ENCODE data around the gene CERS5. TPM values are rescaled to one million over a fixed set of nuclear protein-coding genes. Genes with fewer than 3 reads are reported as not detected.

The CERS5 gene
- total RNA-seq, 2 experiments from 2014 or later, result 49.4 to 64.4 TPM

DNA sequence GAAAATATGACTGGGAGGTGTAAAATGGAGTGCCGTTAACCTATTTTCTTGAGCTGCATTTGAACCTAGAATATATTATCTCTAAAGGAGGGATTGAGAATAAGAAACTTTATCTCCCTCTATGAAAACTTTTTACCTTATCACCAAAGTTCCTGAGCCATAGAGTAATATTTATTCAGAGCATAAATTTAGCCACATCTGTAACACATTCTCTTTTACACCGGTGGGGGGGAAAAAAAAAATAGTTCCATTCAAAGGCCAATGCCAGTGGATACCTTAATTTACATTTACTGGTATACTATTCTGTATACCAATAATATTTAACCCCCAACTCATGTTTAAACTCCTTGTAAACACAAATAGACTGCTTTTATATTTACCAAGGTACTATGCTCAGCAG, 21.7 kb downstream of the CERS5 start:
- DNase-seq, result no peak
- Mint-ChIP-seq H3K4me3 (no peak overlapping the region), H3K36me3 (ENCODE audit: low read depth) (peaks cover 16% of the 10 kb centered on the region), H3K27me3 (no peaks in the 10 kb centered on the region), H3K4me1 (peaks cover 15% of the 10 kb centered on the region), H3K27ac (no peak overlapping the region), H3K9me3 (ENCODE audit: low read depth) (no peaks in the 10 kb centered on the region)
- intact Hi-C loops (cut with DNase I, micrococcal nuclease), result no loop called here
- ATAC-seq, result no peak
- POLR2A ChIA-PET, result interaction anchor here (0.9 kb wide), 1 partner anchor 8 kb away, joined by 3 read pairs; no protein-coding TSS in a partner anchor
- CTCF ChIA-PET, result interaction anchor here (0.8 to 2.5 kb wide), 5 partner anchors 9 to 34 kb away, joined by 3 to 10 read pairs (median 8); partner anchors contain the start of gene COX14

DNA sequence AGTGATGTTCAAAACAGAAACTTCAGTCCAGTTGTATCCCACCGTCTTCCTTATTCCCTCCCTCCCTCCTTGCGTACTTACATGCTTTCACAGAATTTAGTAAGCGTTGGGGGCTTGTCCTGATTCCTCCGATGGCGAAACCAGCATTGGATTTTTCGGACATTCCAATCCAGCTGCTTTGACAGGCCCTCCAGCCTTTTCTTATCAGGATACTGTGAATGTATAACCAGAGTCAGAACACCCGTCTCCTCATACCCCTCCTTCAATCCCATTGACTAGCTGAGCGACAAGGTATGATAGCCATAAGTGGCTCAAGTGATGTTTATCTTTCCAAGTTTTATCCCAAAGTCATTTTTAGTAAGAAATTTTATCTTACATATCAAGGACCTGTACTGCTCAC, 24.2 kb downstream of the CERS5 start:
- intact Hi-C loops (cut with DNase I, micrococcal nuclease), result no loop called here
- DNase-seq (no peak), ATAC-seq (no peak)
- Mint-ChIP-seq H3K27me3 (no peaks in the 10 kb centered on the region), H3K4me3 (no peak overlapping the region), H3K9me3 (ENCODE audit: low read depth) (no peaks in the 10 kb centered on the region), H3K36me3 (ENCODE audit: low read depth) (peaks cover 24% of the 10 kb centered on the region), H3K4me1 (no peaks in the 10 kb centered on the region), H3K27ac (no peak overlapping the region)
- POLR2A ChIA-PET, result no interaction called here
- CTCF ChIA-PET, result interaction anchor here (0.8 to 1.3 kb wide), 4 partner anchors 10 to 114 kb away, joined by 3 to 5 read pairs (median 4); no protein-coding TSS in a partner anchor

DNA sequence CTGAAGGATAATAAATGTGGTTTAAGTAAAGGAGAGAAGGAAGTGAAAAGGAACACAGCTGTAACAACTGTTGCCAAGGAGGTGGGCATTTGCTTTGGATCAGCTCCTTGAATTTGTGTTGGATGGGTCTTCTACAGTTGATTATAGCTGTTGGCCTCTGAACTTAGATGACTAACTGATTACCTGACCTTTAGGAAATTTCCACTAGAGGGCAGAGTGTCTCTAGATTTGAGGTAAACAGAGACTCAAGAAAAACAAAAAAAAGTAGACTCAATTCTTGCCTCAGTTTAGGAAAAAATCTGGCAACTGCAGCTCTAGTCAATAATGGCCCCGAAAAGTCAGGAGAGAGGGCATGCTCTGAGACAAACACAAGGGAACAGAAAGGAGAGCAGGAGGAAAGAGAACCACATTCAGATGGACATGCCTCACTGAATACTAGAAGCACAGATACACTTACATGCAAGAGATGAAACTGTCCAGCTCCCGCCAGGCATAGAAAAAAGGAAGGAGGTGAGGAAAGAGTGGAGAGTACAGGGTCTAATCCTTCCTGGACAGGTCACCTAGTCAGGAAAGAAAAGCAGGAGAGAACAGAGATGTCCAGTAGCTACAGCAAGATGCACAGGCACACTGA, 34.5 kb downstream of the CERS5 start:
- Mint-ChIP-seq H3K27ac (peak overlapping the region; percentile 74), H3K27me3 (no peaks in the 10 kb centered on the region), H3K4me1 (peaks cover 6% of the 10 kb centered on the region), H3K4me3 (no peak overlapping the region), H3K9me3 (ENCODE audit: low read depth) (no peaks in the 10 kb centered on the region), H3K36me3 (ENCODE audit: low read depth) (peaks cover 44% of the 10 kb centered on the region)
- intact Hi-C loops (cut with DNase I, micrococcal nuclease), result loop anchor here (1.0 to 2.0 kb wide), 3 partner anchors 43 to 182 kb away; no protein-coding TSS in a partner anchor
- ATAC-seq (peak; percentile 71), DNase-seq (no peak)
- ChIA-PET CTCF (interaction anchor here (0.5 to 3.0 kb wide), 50 partner anchors 8 to 1147 kb away, joined by 3 to 43 read pairs (median 4); partner anchors contain the start of genes CERS5, COX14, LIMA1 and SMARCD1), POLR2A (interaction anchor here (0.6 to 1.5 kb wide), 5 partner anchors 9 to 510 kb away, joined by 3 to 10 read pairs (median 3); partner anchors contain the start of gene CERS5)

DNA sequence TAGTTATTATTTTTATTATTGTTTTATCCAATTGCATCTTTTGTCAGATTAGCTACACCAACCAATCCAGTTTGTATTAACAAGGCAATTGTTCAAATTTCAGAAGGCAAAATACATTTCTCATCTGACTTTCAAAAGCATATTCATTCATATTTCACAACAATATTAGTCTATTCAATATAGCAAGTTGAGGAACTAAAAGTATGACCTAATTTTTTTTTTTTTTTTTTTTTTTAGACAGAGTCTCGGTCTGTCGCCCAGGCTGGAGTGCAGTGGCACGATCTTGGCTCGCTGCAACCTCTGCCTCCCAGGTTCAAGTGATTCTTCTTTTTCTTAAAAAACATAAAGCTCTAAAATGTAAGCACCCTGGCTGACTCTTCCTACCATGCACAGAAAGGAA, 37.9 kb downstream of the CERS5 start:
- ATAC-seq (no peak), DNase-seq (no peak)
- no peaks in the 10 kb centered on the region for H3K9me3 Mint-ChIP-seq (ENCODE audit: low read depth)
- intact Hi-C loops (cut with DNase I, micrococcal nuclease), result no loop called here
- no peak overlapping the region for H3K4me3 Mint-ChIP-seq
- no peaks in the 10 kb centered on the region for H3K27me3 Mint-ChIP-seq
- CTCF ChIA-PET, result interaction anchor here (0.6 to 3.0 kb wide), 11 partner anchors 8 to 634 kb away, joined by 3 to 15 read pairs (median 3); partner anchors contain the start of genes ATF1 and GPD1
- POLR2A ChIA-PET, result interaction anchor here (0.6 kb wide), 1 partner anchor 134 kb away, joined by 4 read pairs; no protein-coding TSS in a partner anchor
- no peak overlapping the region for H3K27ac Mint-ChIP-seq
- H3K36me3 Mint-ChIP-seq (ENCODE audit: low read depth), result peaks cover 49% of the 10 kb centered on the region
- peaks cover 16% of the 10 kb centered on the region for H3K4me1 Mint-ChIP-seq

DNA sequence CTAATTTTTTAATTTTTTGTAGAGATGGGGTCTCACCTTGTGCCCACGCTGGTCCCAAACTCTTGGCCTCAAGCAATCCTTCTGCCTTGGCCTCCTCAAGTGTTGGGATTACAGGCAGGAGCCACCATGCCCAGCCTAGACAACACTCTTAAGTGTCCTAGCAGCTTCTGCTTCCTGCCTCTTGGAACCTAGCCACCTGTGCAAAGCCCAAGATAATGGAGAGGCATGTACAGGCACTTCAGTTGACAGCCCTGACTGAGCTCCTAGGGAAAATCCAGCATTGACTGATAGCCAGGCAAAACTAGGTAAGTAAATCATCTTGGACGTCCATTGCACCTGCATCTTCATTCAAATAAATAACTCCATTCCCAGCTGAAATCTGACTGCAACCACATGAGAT, 39.6 kb downstream of the CERS5 start:
- peak overlapping the region; percentile 29 for H3K27ac Mint-ChIP-seq

DNA sequence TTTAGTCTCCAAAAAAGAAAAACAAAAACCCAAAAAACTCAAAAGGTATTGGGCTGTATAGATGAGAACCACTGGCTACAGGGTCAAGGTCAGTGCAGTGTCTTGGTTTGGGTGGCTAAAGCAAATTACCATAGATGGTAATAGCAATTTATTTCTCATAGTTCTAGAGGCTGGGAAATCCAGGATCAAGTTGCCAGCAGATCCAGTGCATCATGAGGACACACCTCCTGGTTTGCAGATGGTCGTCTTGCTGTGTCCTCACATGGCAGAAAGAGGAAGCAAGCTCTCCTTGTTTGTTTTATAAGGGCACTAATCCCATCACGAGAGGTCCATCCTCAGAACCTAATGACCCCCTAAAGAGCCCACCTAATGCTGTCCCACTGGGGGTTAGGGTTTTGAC, 44.0 kb downstream of the CERS5 start:
- no peak overlapping the region for H3K27ac Mint-ChIP-seq
- H3K27me3 Mint-ChIP-seq, result no peaks in the 10 kb centered on the region
- ATAC-seq, result no peak
- no peak for DNase-seq
- POLR2A ChIA-PET, result no interaction called here
- H3K9me3 Mint-ChIP-seq (ENCODE audit: low read depth), result no peaks in the 10 kb centered on the region
- H3K4me3 Mint-ChIP-seq, result no peak overlapping the region
- H3K4me1 Mint-ChIP-seq, result peaks cover 10% of the 10 kb centered on the region
- intact Hi-C loops (cut with DNase I, micrococcal nuclease), result no loop called here
- peaks cover 38% of the 10 kb centered on the region for H3K36me3 Mint-ChIP-seq (ENCODE audit: low read depth)
- CTCF ChIA-PET, result interaction anchor here (0.6 to 2.3 kb wide), 2 partner anchors 9 to 10 kb away, joined by 3 to 13 read pairs; no protein-coding TSS in a partner anchor

More for the DNA sequence above, 39.6 kb downstream of the CERS5 start:
- H3K4me1 Mint-ChIP-seq, result peaks cover 12% of the 10 kb centered on the region
- no peaks in the 10 kb centered on the region for H3K9me3 Mint-ChIP-seq (ENCODE audit: low read depth)
- intact Hi-C loops (cut with DNase I, micrococcal nuclease), result no loop called here
- ChIA-PET CTCF (interaction anchor here (0.7 to 3.0 kb wide), 2 partner anchors 17 to 48 kb away, joined by 3 to 15 read pairs; no protein-coding TSS in a partner anchor), POLR2A (interaction anchor here (0.6 to 0.7 kb wide), 2 partner anchors 36 to 663 kb away, joined by 4 to 5 read pairs; no protein-coding TSS in a partner anchor)
- H3K4me3 Mint-ChIP-seq, result no peak overlapping the region
- ATAC-seq, result no peak
- no peak for DNase-seq
- H3K27me3 Mint-ChIP-seq, result no peaks in the 10 kb centered on the region
- H3K36me3 Mint-ChIP-seq (ENCODE audit: low read depth), result peaks cover 43% of the 10 kb centered on the region

DNA sequence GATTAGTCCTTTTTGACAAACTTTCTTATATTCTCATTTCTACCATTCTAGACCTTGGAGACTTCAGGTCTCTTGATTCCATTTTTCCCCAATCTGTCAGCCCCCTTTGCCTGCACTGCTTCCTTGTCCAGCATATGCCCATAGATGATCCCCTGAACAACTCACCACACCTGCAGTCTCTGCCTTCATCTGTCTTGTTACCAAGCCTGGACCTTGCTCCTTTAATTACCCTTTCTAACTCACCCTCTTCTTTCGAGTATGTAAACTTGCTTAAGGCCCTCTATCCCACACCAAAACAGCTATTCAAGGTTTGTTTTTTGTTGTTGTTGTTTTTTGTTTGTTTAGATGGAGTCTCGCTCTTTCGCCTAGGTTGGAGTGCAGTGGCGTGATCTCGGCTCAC, 45.5 kb downstream of the CERS5 start:
- ATAC-seq (no peak), DNase-seq (no peak)
- ChIA-PET CTCF (interaction anchor here (0.7 to 2.3 kb wide), 3 partner anchors 10 to 200 kb away, joined by 3 to 13 read pairs (median 13); partner anchors contain the start of gene COX14), POLR2A (interaction anchor here (0.6 kb wide), 1 partner anchor 243 kb away, joined by 3 read pairs; no protein-coding TSS in a partner anchor)
- H3K4me1 Mint-ChIP-seq, result peaks cover 14% of the 10 kb centered on the region
- H3K27me3 Mint-ChIP-seq, result no peaks in the 10 kb centered on the region
- H3K36me3 Mint-ChIP-seq (ENCODE audit: low read depth), result peaks cover 34% of the 10 kb centered on the region
- H3K9me3 Mint-ChIP-seq (ENCODE audit: low read depth), result no peaks in the 10 kb centered on the region
- intact Hi-C loops (cut with DNase I, micrococcal nuclease), result no loop called here
- H3K27ac Mint-ChIP-seq, result no peak overlapping the region
- no peak overlapping the region for H3K4me3 Mint-ChIP-seq

DNA sequence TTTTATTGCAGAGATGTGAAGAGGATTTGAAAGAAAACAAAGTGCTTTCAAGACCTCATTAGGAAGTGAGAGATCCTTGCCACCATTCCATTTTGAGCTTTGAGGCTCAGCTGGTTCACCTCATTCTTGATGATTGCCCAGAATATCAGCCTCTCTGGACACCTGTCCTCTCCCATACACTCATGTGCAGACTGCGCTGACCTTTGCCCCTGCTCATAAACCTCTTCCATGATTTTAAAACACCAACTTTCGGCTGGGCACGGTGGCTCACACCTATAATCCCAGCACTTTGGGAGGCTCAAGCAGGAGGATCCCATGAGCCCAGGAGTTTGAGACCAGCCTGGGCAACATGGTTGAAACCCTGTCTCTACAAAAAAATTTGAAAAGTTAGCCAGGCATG, 46.2 kb downstream of the CERS5 start:
- ATAC-seq (no peak), DNase-seq (no peak)
- ChIA-PET CTCF (interaction anchor here (0.6 to 2.3 kb wide), 7 partner anchors 9 to 57 kb away, joined by 3 to 13 read pairs (median 4); partner anchors contain the start of gene COX14), POLR2A (interaction anchor here (1.1 kb wide), 1 partner anchor 9 kb away, joined by 5 read pairs; the partner anchor contains the start of gene COX14)
- no peak overlapping the region for H3K4me3 Mint-ChIP-seq
- peaks cover 31% of the 10 kb centered on the region for H3K36me3 Mint-ChIP-seq (ENCODE audit: low read depth)
- H3K27me3 Mint-ChIP-seq, result no peaks in the 10 kb centered on the region
- no peaks in the 10 kb centered on the region for H3K9me3 Mint-ChIP-seq (ENCODE audit: low read depth)
- intact Hi-C loops (cut with DNase I, micrococcal nuclease), result no loop called here
- peaks cover 19% of the 10 kb centered on the region for H3K4me1 Mint-ChIP-seq
- no peak overlapping the region for H3K27ac Mint-ChIP-seq

DNA sequence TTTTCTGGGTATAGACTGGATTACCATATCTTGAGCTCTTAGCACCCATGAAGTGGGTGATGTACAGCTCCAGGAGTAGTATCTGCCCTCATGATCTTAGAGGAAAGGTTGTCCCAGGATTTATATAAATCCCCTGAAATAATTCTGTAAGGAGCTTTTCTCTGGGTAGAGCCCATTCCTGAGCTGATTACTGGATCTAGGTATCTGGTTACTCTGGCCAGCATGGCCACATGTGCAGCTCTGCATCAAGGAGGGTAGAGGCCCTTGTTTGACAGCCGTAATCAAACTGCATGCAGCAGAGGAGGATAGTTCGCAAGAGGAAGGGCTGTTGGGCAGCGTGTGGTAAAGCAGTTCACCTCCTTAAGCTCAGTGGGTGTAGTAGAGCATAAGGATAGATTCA, 46.6 kb downstream of the CERS5 start:
- Mint-ChIP-seq H3K27me3 (no peaks in the 10 kb centered on the region), H3K36me3 (ENCODE audit: low read depth) (peaks cover 31% of the 10 kb centered on the region), H3K4me1 (peaks cover 19% of the 10 kb centered on the region), H3K27ac (no peak overlapping the region), H3K9me3 (ENCODE audit: low read depth) (no peaks in the 10 kb centered on the region), H3K4me3 (no peak overlapping the region)
- ChIA-PET POLR2A (interaction anchor here (1.1 kb wide), 1 partner anchor 8 kb away, joined by 5 read pairs; the partner anchor contains the start of gene COX14), CTCF (interaction anchor here (0.6 to 1.1 kb wide), 7 partner anchors 9 to 57 kb away, joined by 3 to 6 read pairs (median 4); partner anchors contain the start of gene COX14)
- intact Hi-C loops (cut with DNase I, micrococcal nuclease), result no loop called here
- DNase-seq (no peak), ATAC-seq (no peak)

DNA sequence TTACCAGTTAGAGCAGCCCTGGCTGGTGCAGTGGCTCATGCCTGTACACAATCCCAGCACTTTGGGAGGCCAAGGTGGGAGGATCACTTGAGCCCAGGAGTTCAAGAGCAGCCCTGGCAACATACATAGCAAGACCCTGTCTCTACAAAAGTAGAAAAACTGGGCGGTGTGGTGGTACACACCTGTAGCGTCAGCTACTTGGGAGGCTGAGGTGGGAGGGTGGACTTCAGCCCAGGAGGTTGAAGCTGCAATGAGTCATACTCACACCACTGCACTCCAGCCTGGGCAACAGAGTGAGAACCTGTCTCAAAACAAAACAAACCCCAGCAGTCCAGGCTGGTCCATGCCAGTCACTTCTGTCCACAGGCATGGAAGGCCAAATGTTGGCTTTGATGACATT, 47.8 kb downstream of the CERS5 start:
- ATAC-seq, result no peak
- no peaks in the 10 kb centered on the region for H3K27me3 Mint-ChIP-seq
- POLR2A ChIA-PET, result no interaction called here
- DNase-seq, result no peak
- CTCF ChIA-PET, result interaction anchor here (1.1 to 1.2 kb wide), 2 partner anchors 13 to 30 kb away, joined by 3 read pairs; no protein-coding TSS in a partner anchor
- H3K36me3 Mint-ChIP-seq (ENCODE audit: low read depth), result peaks cover 32% of the 10 kb centered on the region
- no peak overlapping the region for H3K4me3 Mint-ChIP-seq
- intact Hi-C loops (cut with DNase I, micrococcal nuclease), result no loop called here
- no peaks in the 10 kb centered on the region for H3K9me3 Mint-ChIP-seq (ENCODE audit: low read depth)
- peaks cover 18% of the 10 kb centered on the region for H3K4me1 Mint-ChIP-seq
- H3K27ac Mint-ChIP-seq, result no peak overlapping the region

DNA sequence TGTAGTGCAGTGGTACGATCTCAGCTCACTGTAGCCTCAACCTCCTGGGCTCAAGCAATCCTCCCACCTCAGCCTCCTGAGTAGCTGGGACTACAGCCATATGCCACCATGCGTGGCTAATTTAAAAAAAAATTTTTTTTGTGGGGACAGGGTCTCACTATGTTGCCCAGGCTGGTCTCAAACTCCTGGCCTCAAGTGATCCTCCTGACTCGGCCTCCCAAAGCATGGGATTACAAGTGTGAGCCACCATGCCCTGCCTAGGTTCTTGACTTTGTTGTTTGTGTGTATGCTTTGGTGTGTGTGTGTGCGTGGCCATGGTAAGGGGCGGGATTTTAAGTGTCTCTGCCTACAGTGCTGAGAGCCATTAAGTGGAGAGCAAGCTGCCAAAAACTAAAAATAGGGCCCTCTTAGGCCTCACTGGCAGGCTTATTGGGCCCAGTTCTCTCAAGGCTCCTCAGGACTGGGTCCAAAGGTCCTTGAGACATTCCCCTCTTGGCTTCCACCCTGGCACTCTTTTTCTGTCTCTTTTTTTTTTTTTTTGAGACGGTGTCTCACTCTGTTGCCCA, 50.0 kb downstream of the CERS5 start:
- CTCF ChIA-PET, result interaction anchor here (0.8 to 2.1 kb wide), 6 partner anchors 12 to 59 kb away, joined by 3 to 10 read pairs (median 6); no protein-coding TSS in a partner anchor
- peak overlapping the region; percentile 10 for H3K27ac Mint-ChIP-seq
- H3K9me3 Mint-ChIP-seq (ENCODE audit: low read depth), result no peaks in the 10 kb centered on the region
- H3K4me1 Mint-ChIP-seq, result peaks cover 27% of the 10 kb centered on the region
- H3K4me3 Mint-ChIP-seq, result no peak overlapping the region
- POLR2A ChIA-PET, result interaction anchor here (1.9 kb wide), 1 partner anchor 33 kb away, joined by 6 read pairs; the partner anchor contains the start of gene SMARCD1
- ATAC-seq (no peak), DNase-seq (no peak)
- peaks cover 28% of the 10 kb centered on the region for H3K36me3 Mint-ChIP-seq (ENCODE audit: low read depth)
- intact Hi-C loops (cut with DNase I, micrococcal nuclease), result no loop called here
- no peaks in the 10 kb centered on the region for H3K27me3 Mint-ChIP-seq
